Measurements from ENCODE around the gene PFN4. TPM values are rescaled to one million over a fixed set of nuclear protein-coding genes. Genes with fewer than 3 reads are reported as not detected.
"Not testable (repeated sequence)": the region's sequence is repeated elsewhere in the genome, so short reads cannot be mapped to it uniquely, and the experiment has no call there.

Gene PFN4
- total RNA-seq, 1 donor from 2014 or later: 0.35 TPM

DNA sequence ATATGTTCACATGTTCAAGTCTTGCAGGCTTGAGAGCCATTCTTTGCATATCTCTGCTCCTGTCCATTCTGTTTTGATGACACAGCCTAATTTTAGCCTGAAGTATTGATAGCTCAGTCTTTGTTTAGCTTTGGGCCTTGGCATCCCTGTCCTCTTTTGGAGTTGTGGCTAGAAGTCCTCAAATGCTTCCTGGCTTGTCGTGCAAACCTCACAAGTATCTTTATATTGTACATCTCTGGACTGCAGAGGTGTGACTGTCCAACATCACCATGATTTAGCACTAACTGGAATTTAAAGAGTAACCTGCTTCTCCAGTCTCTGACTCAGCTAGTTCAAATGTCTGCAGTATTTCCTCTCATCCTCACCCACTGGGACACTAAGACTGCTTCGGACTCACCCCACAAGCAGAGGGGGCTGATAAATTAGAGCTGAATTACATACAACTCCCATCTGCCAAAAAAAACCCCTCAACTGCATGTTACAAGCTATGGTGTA is 11.7 kb downstream of the PFN4 start:
- no peak for DNase-seq (ENCODE audit: low spot score)

DNA sequence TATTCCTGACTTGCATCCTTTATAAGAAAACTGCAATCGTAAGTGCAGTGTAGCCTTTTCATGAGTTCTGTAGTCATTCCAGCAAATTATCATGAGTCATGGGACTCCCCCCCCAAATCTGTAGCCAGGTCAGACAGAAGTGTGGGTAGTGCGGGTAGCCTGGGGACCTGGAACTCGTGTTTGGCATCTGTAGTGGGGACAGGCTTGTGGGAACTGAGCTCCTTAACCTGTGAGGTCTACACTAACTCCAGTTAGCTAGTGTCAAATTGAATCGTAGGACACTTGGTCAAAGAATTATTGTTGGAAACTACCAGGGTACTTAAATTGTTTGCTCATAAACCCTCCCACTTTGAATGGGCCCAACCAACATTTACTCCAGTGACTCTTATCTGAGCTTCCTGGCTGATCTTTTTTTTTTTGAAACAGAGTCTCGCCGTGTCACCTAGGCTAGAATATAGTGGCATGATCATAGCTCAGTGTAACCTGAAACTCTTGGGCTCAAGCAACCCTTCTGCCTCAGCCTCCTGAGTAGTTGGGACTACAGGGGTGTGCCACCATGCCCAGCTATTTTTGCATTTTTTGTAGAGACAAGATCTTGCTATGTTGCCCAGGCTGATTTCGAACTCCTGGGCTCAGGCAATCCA is 12.4 kb downstream of the PFN4 start:
- no peak for DNase-seq (ENCODE audit: low spot score)

DNA sequence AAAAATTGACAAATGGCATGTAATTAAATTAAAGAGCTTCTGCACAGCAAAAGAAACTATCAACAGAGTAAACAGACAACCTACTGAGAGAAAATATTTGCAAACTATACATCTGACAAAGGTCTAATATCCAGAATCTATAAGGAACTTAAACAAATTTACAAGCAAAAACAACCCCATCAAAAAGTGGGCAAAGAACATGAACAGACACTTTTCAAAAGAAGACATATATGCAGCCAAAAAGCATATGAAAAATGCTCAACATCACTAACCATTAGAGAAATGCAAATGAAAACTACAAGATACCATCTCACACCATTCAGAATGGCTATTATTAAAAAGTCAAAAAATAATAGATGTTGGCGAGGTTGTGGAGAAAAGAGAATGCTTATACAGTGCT is 13.7 kb downstream of the PFN4 start:
- DNase-seq (ENCODE audit: low spot score): not testable (repeated sequence)

DNA sequence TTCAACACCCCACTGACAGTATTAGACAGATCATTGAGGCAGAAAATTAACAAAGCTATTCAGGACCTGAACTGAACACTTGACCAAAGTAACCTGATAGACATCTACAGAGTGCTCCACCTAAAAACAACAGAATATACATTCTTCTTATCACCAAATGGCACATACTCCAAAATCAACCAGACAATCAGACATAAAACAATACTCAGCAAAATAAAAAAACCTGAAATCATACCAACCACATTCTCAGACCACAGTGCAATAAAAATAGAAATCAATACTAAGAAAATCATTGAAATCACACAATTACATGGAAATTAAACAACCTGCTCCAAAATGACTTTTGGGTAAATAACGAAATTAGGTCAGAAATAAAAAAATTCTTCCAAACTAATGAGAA is 15.8 kb downstream of the PFN4 start:
- DNase-seq (ENCODE audit: low spot score): no peak

DNA sequence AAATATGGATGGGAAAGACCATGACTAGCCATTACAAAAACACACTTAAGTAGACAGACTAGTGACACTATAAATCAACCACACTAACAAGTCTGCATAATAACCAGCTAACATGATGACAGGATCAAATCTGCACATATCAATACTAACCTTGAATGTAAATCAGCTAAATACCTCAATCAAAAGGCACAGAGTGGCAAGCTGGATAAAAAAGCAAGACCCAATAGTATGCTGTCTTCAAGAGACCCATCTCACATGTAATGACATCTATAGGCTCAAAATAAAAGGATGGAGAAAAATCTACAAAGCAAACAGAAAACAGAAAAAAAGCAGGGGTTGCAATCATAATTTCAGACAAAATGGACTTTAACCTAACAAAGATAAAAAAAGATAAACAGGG is 16.3 kb downstream of the PFN4 start:
- DNase-seq (ENCODE audit: low spot score): no peak

DNA sequence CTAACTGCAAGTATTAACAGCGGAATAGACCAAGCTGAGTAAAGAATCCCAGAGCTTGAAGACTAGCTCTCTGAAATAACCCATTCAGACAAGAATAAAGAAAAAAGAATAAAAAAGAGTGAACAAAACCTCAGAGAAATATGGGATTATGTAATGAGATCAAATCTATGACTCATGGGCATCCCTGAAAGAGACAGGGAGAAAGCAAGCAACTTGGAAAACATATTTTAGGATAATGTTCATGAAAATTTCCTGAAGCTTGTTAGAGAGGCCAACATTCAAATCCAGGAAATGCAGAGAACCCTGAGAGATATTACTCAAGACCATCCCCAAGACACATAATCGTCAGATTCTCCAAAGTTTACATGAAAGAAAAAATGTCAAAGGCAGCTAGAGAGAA is 17.3 kb downstream of the PFN4 start:
- no peak for DNase-seq (ENCODE audit: low spot score)

DNA sequence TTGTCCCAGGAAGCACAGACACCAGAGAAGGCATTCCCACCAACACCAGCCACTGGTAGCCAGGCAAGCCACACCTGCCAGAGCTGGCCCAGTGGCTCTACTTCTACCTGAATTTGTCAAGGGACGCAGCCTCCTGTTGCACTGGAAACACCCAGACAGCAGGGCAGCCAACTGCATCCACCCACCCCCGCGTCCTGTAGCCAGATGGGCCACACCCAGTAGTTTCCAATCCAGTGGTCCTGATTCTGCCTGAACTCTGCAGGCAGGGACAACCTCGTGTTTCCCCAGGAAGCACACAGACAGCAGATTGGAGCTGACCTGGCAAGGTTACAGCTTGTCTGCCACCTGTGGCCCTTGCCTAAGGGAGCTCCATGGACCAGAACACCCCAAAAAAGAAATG is 18.2 kb downstream of the PFN4 start:
- no peak for DNase-seq (ENCODE audit: low spot score)

DNA sequence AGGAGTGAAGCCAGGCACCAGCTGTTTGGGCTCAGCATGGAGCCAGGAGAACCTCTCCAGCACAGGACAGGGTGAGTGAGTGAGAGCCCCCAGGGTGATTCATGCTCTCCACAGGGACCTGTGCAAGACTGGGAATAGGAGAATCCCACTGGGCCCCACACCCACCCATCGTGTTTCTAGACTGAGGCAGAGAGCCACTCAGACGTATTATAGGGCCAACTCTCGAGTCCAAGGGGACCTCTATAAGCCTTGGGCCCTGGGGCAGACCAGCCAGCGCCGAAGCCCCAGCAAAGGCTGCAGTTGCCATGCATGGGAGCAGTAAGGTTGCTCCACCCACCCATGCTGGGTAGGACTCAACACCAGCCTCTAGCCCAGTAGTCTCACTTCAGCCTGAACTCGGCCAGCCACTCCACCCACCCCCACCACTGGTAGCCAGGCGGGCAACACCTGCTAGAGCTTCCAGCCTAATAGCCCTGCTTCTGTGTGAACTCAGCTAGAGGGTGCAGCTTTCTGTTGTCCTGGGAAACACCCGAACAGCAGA is 19.0 kb downstream of the PFN4 start:
- no peak for DNase-seq (ENCODE audit: low spot score)

DNA sequence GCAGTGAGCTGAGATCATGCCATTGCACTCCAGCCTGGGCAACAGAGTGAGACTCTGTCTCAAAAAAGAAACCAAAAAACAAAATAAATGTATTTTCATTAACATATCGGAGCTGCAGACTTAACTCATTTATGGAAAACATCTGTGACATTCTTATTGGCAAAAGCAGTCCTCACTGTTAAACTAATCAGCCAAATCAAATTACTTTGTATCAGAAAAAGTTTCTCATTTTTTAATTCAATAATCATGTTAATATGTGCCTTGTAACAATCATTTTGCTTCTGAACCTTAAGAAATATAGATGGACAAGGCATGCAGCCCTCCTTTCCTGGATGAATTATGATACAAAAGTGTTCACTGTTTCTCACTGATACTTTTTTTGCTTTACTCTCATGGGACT is 20.5 kb downstream of the PFN4 start:
- no peak for DNase-seq (ENCODE audit: low spot score)

DNA sequence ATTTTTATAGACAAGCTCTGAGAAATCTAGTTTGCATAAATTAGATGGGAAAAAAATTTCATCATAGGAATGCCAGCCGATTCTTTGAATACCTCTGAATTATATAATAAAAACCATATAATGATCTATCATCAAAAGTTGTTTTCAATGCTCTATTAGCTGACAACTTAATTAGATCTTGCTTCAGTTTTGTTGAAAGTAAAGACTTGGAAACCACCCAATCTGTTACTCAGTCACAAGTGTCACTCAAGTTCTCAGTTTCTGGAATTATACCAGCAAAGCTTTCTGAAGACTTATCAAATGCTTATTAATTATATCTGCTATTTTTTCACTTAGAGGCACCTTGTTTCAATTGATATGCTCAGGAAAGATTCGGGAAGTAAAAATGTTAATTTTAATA is 21.1 kb downstream of the PFN4 start:
- DNase-seq (ENCODE audit: low spot score): no peak

DNA sequence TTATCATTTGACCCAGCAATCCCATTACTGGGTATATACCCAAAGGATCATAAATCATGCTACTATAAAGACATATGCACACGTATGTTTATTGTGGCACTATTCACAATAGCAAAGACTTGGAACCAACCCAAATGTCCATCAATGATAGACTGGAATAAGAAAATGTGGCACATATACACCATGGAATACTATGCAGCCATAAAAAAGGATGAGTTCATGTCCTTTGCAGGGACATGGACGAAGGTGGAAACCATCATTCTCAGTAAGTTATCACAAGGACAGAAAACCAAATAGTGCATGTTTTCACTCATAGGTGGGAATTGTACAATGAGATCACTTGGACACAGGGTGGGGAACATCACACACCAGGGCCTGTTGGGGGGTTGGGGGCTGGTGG is 22.4 kb downstream of the PFN4 start:
- DNase-seq (ENCODE audit: low spot score): not testable (repeated sequence)

DNA sequence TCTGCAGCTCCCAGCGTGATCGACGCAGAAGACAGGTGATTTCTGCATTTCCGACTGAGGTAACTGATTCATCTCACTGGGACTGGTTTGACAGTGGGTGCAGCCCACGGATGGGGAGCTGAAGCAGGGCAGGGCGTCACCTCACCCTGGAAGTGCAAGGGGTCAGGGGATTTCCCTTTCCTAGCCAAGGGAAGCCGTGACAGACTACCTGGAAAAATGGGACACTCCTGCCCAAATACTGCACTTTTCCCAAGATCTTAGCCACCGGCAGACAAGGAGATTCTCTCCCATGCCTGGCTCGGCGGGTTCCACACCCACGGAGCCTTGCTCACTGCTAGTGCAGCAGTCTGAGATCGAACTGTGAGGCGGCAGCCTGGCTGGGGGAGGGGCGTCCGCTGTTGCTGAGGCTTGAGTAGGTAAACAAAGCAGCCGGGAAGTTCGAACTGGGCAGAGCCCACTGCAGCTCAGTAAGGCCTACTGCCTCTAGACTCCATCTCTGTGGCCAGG is 27.9 kb downstream of the PFN4 start:
- not testable (repeated sequence) for DNase-seq (ENCODE audit: low spot score)

DNA sequence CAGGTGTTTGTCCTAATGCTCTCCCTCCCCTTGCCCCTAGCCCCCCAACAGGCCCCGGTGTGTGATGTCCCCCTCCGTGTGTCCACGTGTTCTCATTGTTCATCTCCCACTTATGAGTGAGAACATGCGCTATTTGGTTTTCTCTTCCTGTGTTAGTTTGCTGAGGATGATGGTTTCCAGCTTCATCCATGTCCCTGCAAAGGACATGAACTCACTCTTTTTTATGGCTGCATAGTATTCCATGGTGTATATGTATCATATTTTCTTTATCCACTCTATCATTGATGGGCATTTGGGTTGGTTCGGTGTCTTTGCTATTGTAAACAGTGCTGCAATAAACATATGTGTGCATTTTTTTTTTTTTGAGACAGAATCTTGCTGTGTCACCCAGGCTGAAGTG is 29.9 kb downstream of the PFN4 start:
- not testable (repeated sequence) for DNase-seq (ENCODE audit: low spot score)

DNA sequence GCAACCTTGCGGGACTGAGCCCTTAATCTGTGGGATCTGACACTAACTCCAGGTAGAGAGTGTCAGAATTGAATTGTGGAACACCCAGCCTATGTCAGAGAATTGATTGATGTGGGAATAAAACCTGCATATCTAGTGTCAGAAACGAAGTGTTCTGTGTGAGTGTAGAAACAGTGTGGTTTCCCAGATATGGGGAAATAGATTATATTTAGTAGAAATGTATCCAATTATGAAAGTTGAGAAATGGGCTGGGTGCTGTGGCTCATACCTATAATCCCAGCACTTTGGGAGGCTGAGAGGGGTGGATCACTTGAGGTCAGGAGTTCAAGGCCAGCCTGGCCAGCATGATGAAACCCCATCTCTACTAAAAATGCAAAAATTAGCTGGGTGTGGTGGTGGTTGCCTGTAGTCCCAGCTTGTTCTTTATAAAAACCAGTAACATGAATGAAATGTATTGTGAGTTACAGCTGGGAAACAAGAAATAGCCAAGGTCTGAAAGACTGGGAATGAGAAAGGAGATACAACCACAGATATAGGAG is 34.2 kb downstream of the PFN4 start:
- no peak for DNase-seq (ENCODE audit: low spot score)

DNA sequence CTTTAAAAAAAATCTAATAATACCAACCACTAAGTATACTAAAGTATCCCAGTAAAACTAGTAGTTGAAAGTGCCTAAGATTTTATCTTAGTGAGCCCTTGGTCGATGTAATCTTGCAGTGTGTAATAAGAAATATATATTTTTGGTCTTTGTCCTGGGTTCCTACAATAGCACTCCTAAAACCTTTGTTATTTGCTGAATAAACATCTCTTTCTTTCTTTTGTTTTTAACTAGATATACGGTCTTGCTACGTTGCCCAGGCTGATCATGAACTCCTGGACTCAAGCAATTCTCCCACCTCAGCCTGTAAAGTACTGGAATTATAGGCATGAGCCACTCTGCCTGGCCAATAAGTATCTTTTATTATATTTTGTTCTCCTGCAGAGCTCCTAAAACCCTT is 36.1 kb downstream of the PFN4 start:
- DNase-seq (ENCODE audit: low spot score): no peak

DNA sequence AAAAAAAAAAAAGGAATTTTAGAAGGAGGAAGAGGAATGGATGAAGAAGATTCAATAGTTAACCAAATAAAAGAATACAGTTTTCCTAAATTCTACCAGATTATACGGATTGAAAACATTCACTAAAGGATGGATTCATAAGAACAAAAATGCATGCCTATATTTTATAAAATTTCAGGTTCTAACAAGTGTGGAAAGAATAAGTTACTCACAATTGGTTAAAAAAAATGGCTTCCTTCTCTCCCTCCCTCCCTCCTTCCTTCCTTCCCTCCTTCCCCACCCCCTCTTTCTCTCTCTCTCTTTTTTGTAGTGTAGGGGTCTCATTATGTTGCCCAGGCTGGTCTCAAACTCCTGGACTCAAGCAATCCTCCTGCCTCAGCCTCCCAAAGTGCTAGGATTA is 36.9 kb downstream of the PFN4 start:
- no peak for DNase-seq (ENCODE audit: low spot score)

DNA sequence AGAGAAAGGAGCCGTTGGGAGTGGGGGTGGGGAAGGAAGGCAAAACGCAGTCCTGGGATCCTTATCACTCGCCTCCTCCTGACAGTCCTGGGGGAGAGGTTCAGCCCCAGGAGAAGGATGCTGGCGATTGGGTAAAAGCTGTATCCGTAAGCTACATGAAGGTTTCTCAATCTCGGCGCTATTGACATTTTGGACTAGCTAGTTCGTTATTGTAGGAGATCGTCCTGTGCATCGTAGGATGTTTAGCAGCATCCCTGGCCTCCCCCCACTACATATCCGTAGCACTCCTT is 38.0 kb downstream of the PFN4 start:
- DNase-seq (ENCODE audit: low spot score): no peak

DNA sequence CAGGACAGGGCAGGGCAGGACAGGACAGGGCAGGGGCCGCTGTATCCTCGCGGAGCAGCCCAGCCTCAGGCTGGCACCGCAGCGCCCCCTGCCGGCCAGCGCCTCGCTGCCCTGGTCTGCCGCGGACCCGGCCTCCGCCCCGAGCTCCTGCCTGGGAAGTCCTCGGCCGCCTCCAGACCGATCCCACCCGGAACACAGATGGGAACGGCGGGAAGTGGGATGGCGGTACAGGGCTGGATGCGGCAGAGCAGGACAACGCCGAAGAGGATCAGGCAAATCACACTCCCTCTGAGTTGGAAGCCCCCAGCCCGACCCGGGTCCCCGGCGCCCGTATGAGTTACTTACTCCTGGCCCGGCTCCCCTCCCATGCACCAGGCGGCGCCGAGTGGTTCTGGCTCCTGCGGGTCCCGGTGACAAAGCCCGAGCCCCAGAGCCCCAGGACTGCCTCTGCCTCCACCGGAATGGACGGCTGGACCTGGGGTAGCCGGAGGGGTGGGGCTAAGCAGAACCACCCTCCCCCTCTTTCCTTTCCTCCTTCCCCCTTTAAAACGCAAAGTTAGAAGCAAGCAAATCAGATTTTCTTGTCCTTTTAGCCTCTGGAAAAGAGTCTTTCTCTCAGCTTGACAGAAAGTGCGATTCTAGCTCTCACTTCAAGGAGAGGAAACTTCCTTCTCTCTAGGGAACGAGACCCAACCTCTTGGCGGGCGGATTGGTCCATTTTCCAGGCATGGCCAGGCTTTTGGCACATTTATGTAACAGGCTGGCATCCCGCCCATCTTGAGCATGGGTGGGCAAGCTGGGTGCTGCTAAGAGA is 38.5 kb downstream of the PFN4 start, which contains the start of gene TP53I3:
Gene TP53I3 (minus strand): TSS at position 449 of the 814 bp plus-strand sequence. CDS start 508 bp downstream, outside the sequence.
- peak; percentile 89 for DNase-seq (ENCODE audit: low spot score)

DNA sequence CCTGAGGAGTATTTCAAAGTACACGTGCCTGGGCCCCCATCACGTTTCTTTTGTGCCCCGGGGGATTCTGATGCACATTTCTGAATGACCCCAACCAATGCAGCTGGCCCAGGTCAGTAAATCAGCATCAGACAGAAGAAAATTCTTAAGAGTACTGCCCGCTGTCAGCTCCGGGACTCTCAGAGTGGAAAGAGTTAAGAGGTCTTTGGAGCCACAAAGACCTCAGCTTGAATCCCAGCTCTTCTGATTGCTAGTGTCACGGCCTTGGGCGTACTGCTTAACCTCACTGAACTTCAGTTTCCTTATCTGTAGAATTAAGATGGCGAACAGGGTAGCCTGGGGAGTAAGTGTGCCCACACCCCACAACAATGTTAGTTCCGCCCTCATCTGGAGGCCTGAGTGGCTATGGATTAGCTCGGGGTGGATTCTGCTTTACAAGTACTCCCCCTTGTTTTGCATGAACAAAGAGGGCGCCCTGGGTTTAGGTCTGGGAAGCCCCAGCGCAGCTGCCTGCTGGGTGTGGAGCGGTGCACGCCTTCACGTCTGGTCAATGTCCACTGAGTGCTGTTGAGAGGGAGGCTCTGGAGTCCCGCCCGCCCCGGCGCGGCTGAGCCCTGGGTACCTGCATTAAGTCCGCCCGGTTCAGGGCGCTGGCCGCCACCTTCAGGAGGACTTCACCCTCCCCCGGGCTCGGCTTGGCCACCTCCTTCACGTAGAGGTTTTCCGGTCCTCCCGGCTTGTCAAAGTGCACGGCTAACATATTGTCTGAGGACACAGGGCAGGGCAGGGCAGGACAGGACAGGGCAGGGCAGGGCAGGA is 39.4 kb downstream of the PFN4 start:
- DNase-seq (ENCODE audit: low spot score): peak; percentile 82

DNA sequence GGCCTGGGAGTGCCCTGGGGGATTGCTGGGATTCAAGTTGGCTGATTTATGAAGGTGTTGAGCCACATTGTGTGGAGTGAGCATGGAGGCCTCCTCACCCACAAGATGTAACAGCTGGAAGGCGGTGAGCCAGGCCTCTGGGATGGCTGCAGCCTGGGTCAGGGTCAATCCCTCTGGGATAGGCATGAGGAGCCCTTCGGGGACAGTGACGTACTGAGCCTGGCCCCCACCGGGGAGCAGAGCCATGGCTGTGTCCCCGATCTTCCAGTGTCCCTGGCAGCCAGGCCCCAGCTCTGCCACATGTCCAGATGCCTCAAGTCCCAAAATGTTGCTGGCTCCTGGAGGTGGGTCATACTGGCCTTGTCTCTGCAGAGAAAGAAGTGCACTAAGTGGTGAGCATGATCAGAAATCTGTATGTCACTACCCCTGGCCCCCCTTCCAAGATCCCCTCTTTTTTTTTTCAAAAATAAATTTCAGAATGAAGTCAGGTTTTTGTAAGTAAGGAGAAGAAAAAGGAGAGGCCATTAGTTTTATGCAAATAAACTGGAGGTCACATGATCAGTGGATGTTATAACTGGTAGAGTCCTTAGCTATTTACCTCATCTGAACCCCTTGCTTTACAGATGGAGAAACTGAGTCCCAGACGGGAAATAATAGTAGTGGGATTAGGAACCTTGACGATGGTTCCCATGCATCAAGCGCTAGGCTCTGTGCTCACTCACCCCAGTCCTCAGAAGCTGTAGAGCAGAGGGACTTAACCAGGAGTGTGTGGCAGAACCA is 40.2 kb downstream of the PFN4 start:
- no peak for DNase-seq (ENCODE audit: low spot score)

DNA sequence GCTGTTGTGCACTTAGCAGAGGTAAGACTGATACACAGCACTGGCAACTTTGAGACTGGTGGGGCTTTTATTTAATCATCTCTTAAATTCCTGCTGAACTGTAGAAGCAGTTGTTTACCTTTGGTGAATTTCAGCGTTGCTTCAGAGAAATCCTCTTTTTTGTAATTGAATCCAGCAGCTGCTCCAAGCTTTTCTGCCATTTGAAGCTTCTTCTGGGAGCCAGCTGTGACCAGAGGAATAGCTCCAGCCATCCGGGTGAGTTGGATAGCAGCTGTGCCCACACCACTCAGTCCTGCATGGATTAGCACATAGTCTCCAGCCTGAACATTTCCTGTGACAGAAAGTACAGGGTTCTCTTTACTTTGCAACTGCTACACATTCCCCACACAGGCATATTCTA is 42.4 kb downstream of the PFN4 start:
- no peak for DNase-seq (ENCODE audit: low spot score)
